NB4 (cell line): ENCODE data around the gene VEPH1.

Experiments used
- POLR2A ChIP-seq: IDR thresholded peaks from 2 replicates; pipeline ENCODE4 v1.6.1; 2011; ENCODE audit warnings: mild to moderate bottlenecking; ENCODE audit not compliant: insufficient read length; ENCODE audit errors: extremely low read depth
- TF ChIP-seq, protein P1 (sequence below): IDR thresholded peaks from one replicate; pipeline ENCODE4 v1.5.1; 2012; ENCODE audit warnings: low read depth, low read length

DNA sequence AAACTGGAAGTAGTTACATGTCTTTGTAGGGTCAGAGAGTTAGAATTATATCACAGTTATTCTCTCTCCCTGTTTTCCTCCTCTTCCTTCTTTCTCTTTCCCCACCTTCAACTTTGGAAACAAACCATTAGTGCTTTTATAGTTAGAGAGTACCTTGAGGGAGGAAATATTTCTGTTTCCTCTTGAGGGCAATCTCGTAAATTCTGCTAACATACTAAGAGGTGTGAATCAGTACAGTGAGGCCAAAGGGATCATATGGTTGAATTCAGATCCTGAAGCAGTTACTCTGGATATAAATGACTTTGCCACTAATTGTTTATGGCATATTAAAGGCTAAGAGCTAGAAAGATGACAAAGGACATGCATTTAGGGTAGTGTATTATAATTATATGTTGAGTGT lies 283.0 kb downstream of the VEPH1 start:
- no peak for TF ChIP-seq POLR2A
- TF ChIP-seq, protein P1, sequence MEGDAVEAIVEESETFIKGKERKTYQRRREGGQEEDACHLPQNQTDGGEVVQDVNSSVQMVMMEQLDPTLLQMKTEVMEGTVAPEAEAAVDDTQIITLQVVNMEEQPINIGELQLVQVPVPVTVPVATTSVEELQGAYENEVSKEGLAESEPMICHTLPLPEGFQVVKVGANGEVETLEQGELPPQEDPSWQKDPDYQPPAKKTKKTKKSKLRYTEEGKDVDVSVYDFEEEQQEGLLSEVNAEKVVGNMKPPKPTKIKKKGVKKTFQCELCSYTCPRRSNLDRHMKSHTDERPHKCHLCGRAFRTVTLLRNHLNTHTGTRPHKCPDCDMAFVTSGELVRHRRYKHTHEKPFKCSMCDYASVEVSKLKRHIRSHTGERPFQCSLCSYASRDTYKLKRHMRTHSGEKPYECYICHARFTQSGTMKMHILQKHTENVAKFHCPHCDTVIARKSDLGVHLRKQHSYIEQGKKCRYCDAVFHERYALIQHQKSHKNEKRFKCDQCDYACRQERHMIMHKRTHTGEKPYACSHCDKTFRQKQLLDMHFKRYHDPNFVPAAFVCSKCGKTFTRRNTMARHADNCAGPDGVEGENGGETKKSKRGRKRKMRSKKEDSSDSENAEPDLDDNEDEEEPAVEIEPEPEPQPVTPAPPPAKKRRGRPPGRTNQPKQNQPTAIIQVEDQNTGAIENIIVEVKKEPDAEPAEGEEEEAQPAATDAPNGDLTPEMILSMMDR, result no peak
